CD4-positive, alpha-beta T cell treated with Interleukin-4 for 1 hour (primary cell): Measurements from ENCODE around the gene YTHDC2.
A peak's percentile ranks its signal among the peaks of the same experiment; 100 is the strongest.

Source experiments
- DNase-seq, 2 donors: peaks; one replicate each; pipeline ENCODE4 v3.0.0-alpha.2; 2020 to 2022

YTHDC2 gene

DNA sequence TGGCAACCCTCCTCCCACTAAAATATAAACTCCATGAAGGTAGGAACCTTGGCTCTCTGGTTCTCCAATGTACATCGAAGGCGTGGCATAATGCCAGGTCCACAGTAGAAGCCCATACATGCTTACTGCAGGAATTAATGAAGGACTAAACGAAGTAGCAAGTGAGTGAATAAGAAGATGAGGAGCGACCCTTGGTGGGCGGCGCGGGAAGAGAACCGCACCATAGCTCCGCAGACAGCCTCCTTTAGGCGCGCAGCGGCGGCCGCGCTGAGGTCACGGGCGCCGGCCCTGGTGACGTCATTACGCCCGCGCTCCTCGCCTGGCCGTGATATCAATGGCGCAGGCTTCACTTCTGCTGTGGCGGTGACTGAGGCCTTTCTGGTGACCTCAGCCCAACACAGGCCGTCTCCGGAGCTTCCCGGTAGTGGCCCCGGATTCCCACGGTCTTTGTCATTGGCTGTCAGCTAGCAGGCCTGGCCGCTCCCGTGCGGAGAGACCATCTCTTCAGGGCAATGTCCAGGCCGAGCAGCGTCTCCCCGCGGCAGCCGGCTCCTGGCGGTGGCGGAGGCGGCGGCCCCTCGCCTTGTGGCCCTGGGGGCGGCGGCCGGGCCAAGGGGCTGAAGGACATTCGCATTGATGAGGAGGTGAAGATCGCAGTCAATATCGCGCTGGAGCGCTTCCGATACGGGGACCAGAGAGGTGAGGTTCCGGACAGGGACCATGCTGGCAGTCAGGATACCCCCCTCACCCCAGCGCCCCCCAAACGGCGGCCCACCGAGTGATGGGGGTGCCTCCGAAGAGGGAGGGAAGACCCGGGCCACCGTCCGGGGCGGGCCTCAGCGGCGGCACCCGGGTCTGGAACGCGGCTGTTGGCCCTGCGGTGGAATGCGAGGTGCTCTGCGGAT lies at the start of gene YTHDC2:
Gene YTHDC2, plus strand, starts transcription at position 311 of the 905 bp plus-strand sequence. Its CDS starts 202 bp downstream, at position 513.
- peak; percentile 88 to 89 for DNase-seq

DNA sequence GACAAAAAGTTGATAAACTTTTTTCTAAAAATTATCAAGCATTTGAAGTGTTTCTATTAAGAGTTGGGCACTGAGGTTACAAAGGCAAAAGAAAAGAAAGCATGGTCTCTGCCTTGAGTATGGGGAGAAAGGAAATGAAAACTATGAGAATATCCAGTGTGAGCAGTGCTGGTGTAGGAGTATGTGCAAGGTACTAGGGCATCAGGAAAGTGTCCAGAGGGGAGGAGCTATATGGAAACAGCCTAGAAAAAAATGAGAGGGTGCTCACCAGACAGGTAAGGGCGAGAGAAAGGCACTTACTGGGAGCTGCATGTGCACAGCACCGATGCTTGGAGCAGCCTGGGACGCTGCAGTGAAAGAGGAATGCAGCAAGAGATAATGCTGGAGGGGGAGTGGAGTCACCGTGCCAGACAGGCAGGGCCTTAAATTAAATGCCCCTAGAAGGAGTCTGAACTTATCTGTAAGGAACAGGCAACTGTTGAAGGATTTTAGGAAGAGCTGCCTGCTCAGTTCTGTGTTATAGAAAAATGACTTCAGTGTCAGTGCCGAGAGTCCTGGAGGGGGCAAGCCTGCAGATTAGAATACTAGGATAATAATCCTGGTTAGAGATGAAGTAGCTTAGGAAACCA lies 39.3 kb upstream of the YTHDC2 start:
- DNase-seq: no peak

DNA sequence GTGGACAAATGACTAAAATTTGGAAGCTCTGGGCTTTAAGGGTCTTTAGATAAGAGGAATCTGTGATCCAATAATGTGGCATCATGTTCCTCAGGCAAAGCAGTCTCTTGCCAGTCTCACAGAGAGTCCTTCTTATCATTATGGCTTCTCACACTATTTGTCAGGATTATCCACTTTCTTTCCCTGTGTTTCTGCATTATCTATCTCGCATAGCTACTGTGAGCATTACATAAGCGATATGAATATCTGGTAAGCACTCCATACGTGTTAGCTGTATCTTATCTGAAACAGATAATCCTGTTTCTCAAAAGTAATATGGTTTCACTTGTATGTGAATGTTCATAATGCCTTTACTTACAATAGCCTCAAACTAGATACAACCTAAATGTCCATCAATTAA lies 34.8 kb upstream of the YTHDC2 start:
- DNase-seq: no peak

DNA sequence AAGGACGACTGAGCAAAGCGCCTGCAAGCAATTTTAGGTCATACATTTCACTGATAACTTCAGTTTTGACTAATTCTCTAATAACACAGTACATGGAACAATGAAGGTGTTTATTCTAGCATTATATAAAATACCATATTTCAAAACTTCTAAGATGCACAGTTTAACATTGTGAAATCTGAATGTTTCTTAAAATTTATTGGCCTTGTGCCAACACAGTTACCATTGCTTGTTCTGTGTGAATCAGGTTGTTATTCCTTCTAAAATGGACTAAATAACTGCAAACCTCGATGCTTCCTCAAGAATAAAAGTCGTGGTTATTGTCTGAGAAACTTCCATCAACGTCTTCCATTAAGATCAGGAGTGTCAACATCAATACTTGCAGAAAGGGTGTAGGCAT lies 33.3 kb upstream of the YTHDC2 start:
- DNase-seq: no peak

DNA sequence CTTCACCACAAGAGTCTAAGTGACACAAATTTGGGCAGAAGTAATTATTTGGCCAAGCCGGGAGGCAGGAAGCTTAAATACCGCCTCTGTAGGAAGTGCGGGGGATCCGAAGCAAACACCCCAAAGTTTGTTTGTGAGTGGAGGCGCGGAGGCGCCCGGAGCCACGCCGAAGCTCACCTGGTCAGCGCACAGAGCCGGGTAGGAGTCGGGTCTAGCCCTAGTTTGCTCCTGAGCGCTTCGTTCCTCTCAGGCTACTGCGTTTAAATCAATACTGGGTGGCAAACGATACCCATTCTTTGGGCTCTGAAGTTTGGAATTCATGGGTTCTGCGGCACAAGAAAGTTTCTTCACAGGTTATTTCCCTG lies 26.1 kb upstream of the YTHDC2 start:
- no peak for DNase-seq

DNA sequence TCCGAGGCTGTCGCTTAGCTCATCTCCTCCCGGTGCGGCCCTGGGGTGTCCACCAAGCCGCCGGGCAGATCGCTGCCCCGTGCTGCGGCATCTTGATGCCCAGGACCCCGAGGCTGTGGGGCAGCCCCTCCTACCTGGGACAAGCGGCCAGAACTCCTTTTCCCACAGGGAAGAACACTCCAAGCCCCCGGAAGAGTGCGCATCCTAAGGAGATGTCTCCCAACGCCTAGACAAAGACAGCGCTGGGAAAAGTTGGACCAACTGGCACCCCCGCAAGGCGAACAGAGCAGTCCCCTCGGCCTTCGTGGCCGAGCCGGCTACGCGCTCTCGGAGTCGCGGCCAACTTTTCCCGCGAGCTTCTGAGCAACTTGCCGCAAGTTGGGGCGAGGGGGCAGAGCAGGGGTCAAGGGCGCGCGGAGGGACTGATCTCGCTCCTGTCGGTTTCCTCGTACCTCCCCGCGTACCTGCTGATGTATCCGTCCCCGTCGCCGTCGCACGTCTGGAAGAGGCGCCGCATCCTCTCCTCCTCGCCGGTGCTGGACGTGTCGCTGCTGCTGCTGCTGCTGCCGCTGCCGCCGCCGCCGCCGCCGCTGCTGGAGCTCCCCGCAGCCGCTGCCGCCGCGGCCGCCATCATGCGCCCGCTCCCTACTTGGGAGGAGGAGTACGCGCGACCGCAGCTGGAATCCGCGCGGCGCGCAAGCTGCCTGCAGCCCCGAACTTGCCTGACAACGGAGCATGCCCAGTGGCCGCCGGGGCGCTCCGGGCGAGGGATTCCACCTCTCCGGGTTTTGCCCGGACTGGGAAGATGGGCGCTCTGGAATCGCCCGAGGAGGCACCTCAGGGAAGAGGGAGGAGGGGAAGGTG lies 25.5 kb upstream of the YTHDC2 start, which contains the start of gene MCC:
Gene MCC, minus strand, starts transcription at position 673 of the 864 bp plus-strand sequence.
- peak in 1 of 2 donors; percentile 14 for DNase-seq

DNA sequence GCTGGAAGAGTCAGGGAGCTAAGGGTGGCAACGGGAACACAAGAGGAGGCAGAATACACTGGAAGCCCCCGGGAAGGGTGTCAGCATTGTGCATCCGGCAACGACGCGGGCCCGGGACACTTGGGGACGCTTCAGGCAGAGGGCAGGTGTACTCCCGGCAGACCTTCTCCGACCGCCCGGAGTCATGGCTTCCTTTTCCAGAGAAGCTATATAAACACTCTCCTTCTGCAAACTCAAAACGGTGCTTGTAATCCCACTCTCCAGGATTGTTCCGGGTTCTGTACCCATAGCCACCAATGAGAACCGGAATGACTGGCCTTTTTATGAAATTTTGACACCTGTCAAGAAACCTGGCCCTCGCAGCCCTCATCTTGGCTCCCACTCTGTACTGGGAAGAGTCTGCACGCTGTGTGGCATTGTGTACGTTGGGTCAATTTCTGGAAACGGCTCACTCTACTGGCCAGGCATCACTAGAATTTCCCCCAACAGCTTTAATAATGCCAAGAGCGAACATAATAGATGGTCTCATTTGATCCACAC lies 24.8 kb upstream of the YTHDC2 start:
- DNase-seq: no peak

DNA sequence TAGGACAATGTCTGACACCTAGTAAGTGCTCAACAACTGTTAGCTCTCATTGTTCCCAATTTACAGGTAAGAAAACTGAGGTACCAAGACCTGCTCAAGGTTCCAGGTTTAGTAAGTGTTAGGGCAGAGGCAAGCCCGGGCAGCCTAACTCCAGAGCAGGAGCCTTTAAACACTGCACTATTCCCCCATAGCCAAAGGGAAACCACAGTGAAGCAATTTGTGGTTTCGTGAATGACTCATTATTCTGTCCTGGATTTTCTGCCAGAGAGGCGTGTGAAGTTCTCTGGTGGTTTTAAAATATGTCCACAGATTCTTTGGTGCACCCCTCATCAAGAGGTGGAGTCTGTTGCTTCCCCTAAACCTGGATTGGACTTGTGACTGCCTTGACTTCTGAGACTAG lies 24.2 kb upstream of the YTHDC2 start:
- DNase-seq: peak in 1 of 2 donors; percentile 27

DNA sequence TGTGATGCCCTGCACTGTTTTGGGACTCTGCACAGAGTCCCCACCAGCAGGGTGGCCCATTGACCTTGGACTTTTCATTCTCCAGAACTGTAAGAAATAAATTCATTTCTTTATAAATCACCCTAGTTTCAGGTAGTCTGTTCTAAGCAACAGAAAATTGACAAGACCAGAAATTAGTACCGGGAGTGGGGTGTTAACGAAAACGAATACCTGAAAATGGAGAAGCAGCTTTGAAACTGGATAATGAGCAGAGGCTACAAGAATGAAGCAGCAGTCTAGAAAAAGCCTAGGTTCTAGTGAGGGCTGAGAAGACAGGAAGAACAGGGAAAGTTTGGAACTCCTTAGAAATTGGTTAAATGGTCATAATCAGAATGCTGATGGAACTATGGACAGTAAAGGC lies 23.2 kb upstream of the YTHDC2 start:
- no peak for DNase-seq

DNA sequence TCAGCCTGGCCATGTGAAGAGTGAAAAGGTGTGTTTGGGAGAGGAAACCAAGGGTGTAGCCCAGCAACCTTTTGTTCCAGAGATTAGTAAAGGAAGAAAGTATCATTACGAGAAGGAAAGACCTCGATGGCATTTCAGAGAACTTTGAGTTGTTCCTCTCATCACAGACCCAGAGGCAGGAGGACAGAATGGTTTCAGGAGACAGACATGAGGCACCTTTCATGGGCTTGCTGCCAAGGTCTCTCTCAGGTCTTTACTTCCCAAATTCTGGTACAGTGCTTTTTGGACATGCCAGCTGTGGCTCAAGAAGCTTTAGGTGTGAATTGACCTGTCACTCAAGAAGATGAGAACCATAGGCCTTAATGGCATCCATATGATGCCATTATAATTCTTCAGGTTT lies 22.5 kb upstream of the YTHDC2 start:
- no peak for DNase-seq

DNA sequence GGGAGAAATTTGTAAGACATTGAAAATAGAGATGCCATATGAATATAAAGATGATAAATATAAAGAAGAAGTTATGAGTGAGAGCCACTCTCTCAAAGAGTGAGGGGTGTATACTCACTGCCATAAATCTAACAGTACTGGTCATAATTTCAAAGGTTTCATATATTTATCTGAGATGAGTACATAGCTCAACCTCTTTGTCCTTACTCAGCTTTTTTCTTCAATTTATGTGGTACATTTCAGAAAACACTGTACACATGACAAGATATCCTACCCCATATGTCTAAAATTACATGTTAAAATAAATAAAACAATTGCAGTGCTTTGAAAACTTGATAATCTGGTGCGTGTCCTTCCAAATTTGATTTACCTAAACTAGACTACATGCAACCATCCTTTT lies 20.0 kb upstream of the YTHDC2 start:
- DNase-seq: no peak

DNA sequence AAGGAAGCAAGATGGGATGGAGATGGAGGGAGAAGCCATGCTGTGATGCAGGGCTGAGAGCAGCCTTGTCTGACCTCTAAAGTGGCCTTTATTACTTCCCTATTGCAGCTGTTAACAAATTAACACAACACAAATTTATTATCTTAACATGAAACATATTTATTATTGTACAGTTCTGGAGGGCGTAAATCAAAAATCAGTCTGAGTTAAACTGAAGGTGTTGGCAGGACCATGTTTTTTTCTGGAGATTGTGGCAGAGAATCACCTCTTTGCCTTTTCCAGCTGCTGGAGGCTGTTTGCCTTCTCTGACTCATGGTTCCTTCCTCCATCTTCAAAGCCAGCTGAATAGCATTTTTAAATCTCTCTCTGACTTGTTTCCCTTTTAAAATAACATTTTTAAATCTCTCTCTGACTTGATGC lies 18.1 kb upstream of the YTHDC2 start:
- no peak for DNase-seq

DNA sequence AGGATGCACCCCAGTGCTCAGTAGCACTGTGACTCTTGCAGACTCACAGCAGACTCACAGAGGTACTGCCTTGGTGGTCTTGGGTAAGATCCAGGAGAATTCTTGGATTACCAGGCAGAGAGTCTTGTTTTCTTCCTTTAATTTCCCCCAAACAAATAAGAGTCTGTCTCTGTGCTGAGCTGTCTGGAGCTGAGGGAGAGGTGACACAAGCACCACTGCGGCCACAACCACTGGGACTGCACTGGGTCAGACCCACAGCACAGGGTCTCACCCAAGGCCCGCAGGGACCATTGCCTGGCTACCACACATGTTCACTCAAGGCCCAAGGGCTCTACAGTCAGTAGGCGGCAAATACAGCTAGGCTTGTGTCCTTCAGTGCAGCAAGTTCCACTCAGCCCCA lies 11.4 kb upstream of the YTHDC2 start:
- no peak for DNase-seq

DNA sequence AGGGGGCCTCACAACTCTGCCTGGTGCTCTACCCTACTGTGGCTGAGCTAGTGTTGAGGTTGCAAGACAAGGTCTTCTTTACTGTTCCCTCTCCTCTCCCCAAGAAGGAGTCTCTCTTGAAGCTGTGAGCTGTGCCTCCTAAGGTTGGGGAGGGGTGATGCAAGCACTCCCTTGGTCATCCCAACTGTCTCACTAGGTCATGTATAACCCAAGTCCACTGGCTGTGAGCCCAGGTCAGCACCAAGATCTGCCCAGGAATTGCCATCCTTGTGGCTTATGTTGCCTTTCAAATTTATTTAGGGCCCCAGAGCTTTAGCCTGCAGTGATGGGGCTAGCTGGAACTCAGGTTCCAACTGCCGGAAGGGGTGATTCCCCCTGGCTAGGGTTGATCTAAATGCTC lies 10.3 kb upstream of the YTHDC2 start:
- DNase-seq: no peak

DNA sequence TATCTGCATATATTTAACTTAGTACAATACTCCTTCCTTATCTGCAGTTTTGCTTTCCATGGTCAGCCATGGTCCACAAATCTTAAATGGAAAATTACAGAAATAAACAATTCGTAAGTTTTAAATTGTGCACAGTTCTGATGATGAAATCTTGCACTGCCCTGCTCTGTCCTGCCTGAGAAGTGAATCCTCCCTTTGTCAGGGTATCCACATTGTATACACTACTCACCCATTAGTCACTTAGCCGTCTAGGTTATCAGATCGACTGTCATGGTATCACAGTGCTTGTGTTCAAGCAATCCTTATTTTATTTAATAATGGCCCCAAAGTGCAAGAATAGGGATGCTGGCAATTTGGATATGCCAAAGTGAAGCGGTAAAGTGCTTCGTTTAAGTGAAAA lies 8.3 kb upstream of the YTHDC2 start:
- DNase-seq: no peak

DNA sequence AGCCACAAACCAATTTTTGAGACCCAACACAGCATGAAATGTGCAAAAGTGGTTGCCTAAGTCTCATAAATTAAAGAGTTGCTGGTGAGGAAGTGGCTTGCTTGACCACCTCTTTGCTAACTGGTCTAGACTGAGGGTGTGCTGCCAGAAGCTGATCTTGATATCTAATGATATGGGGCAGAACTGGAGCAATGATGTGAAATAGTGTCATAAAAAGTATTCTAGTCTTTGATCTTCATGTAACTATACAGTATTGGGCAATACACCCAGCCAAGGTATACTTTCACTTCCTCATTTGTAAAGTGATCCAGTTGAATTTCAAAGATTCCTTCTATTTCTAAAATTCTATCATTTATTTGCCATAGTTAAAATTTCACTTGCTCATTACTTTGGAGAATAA lies 5.9 kb upstream of the YTHDC2 start:
- no peak for DNase-seq

DNA sequence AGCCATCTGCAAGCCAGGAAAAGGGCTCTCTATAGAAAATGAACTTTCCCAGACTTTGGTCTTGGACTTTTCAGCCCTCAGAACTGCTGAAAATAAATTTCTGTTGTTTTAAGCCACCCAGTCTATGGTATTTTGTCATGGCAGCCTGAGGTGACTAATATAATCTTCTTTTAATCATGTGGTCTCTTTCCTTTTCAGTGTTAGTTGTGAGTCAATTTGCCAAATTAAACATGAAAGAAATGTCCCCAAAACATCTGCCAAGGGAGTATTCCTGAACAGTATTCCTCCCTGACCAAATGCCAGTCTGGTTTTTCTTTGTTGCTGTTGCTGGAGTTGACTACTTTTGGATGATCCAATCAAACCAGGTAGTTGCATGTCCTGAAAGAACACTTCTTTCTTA lies 4.7 kb upstream of the YTHDC2 start:
- no peak for DNase-seq

DNA sequence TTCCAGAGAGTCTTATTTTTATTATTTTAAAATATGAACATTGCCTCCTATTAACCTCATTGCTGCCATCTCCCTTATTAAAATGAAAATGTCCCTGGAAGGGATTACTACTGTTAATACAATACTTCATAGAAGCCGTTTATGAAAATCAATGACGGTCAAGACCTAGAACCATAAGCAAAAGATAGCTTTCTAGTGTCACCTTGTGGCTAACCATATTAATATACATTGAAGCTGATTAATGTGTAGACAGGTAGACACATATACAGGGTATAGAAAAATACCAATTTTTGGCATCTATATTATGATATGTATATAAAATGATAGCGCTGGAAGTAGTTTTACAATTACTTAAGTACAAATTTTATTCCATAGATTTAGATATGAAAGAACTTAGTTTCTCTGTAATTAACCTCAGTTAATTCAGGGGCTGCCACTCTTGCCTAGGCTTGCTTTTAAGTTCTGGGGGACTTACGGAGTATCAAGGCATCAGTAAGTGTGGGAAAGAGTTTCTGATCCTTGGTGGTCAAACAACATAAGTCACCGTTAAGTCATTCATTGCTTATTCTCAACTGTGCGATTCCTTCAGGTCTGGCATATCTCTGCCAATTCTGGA lies 2.5 kb upstream of the YTHDC2 start:
- peak in 1 of 2 donors; percentile 58 for DNase-seq

DNA sequence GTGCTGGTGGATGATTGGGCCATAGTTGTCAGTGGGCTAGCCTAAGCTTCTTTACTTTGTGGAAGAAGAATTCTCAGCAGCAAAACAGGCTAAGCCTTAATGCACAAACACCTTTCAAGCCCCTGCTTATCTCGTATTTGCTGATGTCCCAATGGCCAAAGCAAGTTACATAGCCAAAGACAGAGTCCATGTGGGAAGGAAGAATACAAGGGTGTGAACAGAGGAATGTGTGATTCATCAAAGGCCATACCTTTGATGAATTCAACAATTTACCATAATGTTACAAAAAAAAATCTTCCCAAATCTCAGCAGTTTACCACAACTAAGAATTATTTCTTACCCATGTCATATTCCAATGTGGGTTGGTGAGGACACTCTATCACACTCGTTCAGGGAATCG lies 1.2 kb upstream of the YTHDC2 start:
- no peak for DNase-seq

DNA sequence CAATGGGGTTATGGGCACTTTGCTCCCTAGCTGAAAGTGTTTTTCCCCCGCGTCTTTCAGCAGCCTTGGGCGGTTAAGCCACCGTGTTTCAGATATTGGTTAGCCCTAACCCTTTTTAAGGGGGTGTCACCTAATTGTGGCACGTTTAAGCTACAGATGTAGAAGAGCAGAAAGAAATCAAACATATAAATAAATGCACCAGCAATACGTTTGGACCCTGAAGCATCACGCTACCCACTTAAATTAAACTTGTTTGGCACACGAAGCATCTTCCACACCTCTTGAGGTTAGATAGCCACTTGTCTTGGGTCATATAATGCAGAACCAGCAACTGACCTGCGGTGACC lies 768 bp downstream of the YTHDC2 start:
- DNase-seq: no peak

DNA sequence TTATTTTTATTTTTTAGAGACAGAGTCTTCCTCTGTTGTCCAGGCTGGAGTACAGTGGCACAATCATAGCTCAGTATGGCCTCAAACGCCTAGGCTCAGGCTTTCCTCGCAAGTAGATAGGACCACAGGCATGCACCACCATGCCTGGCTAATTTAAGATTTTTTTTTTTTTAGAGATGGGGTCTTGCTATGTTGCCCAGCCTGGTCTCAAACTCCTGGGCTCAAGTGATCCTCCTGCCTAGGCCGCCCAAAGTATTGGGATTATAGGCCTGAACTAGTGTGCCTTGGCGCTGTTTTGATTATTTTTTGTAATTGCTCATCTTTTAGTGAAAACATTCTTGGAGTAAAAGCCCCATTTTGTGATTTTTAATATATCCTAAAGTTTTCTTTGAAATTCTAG lies 5.4 kb downstream of the YTHDC2 start:
- no peak for DNase-seq

DNA sequence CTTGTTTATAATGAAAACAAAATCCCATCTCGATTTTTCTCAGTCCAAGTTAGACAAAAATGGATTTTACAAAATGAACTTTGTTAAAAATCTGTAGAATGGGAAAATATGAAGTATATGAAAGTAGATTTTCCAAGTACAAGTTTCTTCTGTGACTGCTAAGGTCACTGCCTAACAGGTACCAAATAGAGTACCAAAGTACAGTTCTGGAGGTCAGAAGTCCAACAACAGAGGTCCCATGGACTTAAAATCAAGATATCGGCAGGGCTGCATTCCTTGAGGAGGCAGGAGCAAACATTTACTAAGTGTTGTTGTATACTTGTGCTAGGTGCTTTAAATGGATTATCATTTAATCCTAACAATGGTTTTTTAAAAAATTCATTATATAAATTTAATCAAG lies 5.9 kb downstream of the YTHDC2 start:
- no peak for DNase-seq

DNA sequence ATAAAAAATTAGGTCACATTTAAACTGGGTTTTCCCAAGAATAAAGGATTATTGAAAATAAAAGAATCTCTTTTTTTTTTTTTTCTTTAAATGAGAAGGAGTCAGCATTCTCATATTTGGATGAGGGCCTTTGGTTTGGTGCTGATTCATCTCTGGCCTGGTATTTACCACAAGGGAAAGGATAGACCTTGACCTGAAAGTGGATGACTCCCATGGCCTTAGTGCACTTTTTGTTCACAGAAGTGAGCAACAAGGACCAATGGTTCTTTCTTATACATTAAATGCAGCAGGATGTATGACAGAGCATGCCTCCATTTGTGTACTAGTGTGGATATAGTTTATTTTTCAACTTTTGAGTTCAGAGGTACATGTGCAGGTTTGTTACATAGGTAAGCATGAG lies 6.9 kb downstream of the YTHDC2 start:
- no peak for DNase-seq
